Colonic mucosa (tissue), 4 donors: ENCODE measurements around the gene ERCC1. TPM values are rescaled to one million over a fixed set of nuclear protein-coding genes. Genes with fewer than 3 reads are reported as not detected.
A peak's percentile ranks its signal among the peaks of the same experiment; 100 is the strongest.

Source experiments
- DNase-seq: peaks from one replicate; pipeline ENCODE4 v3.0.0-alpha.2; 2020
- H3K27ac ChIP-seq: fragments of 200-600 bp; one replicate; pipeline ENCODE4 v1.8.0; 2021
- H3K27me3 ChIP-seq: fragments of 200-600 bp; one replicate; pipeline ENCODE4 v1.8.0; 2021
- H3K36me3 ChIP-seq: fragments of 200-600 bp; one replicate; pipeline ENCODE4 v1.8.0; 2021
- H3K4me1 ChIP-seq: fragments of 200-600 bp; one replicate; pipeline ENCODE4 v1.8.0; 2021; ENCODE audit warnings: mild to moderate bottlenecking
- H3K4me3 ChIP-seq: fragments of 200-600 bp; one replicate; pipeline ENCODE4 v1.8.0; 2021
- H3K9ac ChIP-seq, 2 donors: one replicate each; pipeline ENCODE4 v1.7.0; 2013; ENCODE audit warnings: control low read depth in 2 of 2, low read depth in 2 of 2, low read length in 2 of 2
- H3K9me3 ChIP-seq: fragments of 200-600 bp; one replicate; pipeline ENCODE4 v1.8.0; 2021
- intact Hi-C: fragments of 100-400 bp; cut with DNase I; formaldehyde crosslinking; loops from one replicate; pipeline ENCODE4 v1.14.1; 2022
- total RNA-seq, 2 donors: library from RNA; stranded (reverse); fragmentation: NEBNext Ultra II Directional in 1 of 2; extraction: Animal tissue kit (Norgen Biotek cat#: 25700) in 1 of 2; gene quantifications; one replicate each; pipeline ENCODE4 v1.2.1, GENCODE V29; 2021
- TF ChIP-seq, protein P1 (sequence below): fragments of 200-600 bp; IDR thresholded peaks from one replicate; pipeline ENCODE4 v1.8.0; 2022; ENCODE audit warnings: antibody characterized with exemption, mild to moderate bottlenecking
- donor health status: healthy.
- donor health status: DM: no; HTN: no; CAD: no.
- donor health status: DM: no; HTN: no; CAD: no.

The ERCC1 gene
- total RNA-seq, 2 donors from 2014 or later: 30.0 to 37.3 TPM

DNA sequence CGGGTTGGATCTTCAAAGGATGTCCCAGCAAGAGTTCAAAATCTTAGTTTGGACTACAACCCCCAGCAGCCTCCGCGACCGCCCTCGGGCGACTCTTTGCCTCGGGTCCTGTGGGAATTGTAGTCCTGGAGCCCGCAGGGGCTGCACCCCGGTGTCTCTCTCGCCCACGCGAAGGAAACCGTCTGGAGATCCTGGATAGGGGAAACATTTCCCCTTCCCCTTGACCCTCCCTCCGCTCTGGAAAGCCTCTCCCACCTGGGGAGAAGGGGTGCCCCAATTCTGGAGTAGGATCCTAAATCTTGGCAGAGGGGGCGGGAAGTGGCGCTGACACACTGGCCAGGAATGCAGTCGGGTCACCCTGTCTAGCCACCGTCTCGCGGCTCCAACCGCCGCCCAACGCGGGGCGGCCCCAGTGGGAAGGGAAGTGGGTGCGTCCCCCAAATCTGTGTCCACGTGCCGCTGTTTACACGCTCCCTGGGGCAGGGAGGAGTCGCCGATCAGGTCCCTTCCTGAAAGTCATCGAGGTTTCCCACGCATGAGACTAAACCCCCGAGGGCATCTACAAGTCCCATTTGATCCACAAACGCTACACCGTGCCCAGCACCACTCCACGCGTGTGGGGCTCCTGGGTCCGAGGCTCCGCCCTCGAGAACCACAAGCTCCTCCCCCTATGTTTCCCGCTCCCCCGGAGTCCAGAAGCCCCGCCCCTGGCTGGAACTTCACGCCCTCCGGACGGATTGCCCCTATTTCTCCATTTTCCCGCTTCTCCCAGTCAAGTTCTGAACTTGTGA, 18.1 kb downstream of the ERCC1 start:
- TF ChIP-seq, protein P1, sequence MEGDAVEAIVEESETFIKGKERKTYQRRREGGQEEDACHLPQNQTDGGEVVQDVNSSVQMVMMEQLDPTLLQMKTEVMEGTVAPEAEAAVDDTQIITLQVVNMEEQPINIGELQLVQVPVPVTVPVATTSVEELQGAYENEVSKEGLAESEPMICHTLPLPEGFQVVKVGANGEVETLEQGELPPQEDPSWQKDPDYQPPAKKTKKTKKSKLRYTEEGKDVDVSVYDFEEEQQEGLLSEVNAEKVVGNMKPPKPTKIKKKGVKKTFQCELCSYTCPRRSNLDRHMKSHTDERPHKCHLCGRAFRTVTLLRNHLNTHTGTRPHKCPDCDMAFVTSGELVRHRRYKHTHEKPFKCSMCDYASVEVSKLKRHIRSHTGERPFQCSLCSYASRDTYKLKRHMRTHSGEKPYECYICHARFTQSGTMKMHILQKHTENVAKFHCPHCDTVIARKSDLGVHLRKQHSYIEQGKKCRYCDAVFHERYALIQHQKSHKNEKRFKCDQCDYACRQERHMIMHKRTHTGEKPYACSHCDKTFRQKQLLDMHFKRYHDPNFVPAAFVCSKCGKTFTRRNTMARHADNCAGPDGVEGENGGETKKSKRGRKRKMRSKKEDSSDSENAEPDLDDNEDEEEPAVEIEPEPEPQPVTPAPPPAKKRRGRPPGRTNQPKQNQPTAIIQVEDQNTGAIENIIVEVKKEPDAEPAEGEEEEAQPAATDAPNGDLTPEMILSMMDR: no peak
- Histone ChIP-seq H3K4me3 (peak overlapping the region; percentile 81), H3K4me1 (peaks cover 20% of the 10 kb centered on the region), H3K9ac (peak overlapping the region; percentile 69 to 86), H3K27me3 (no peaks in the 10 kb centered on the region), H3K27ac (peak overlapping the region; percentile 89), H3K36me3 (no peaks in the 10 kb centered on the region), H3K9me3 (no peaks in the 10 kb centered on the region)
- DNase-seq: peak; percentile 94
- intact Hi-C loops: no loop called here

- Histone ChIP-seq H3K4me1 (peaks cover 20% of the 10 kb centered on the region), H3K4me3 (peak within 1 kb of the TSS; percentile 81), H3K9ac (peak within 1 kb of the TSS; percentile 81 to 88), H3K27me3 (no peaks in the 10 kb centered on the region), H3K36me3 (no peaks in the 10 kb centered on the region), H3K9me3 (no peaks in the 10 kb centered on the region), H3K27ac (peak within 1 kb of the TSS; percentile 89)
- peak; percentile 92 for DNase-seq
- intact Hi-C loops: no loop called here
- TF ChIP-seq, protein P1: no peak
Observed at GRCh38 chr19:45404557-45405434, 18.9 kb downstream of the ERCC1 start, which contains the start of gene PPP1R13L. Gene PPP1R13L, minus strand, starts transcription at chr19:45405069. Its CDS starts 6,751 bp downstream, at chr19:45398318.

GRCh38 chr19:45403781-45404556, 19.7 kb downstream of the ERCC1 start:
- peak overlapping the region; percentile 89 for H3K27ac ChIP-seq
- intact Hi-C loops: no loop called here
- peak overlapping the region; percentile 81 for H3K4me3 ChIP-seq
- DNase-seq: peak; percentile 82
- H3K27me3 ChIP-seq: no peaks in the 10 kb centered on the region
- no peaks in the 10 kb centered on the region for H3K9me3 ChIP-seq
- TF ChIP-seq, protein P1: peak; percentile 41
- no peaks in the 10 kb centered on the region for H3K36me3 ChIP-seq
- peaks cover 20% of the 10 kb centered on the region for H3K4me1 ChIP-seq
- H3K9ac ChIP-seq: peak overlapping the region; percentile 81 to 88

- peaks cover 20% of the 10 kb centered on the region for H3K4me1 ChIP-seq
- no peak overlapping the region for H3K4me3 ChIP-seq
- H3K9ac ChIP-seq: peak overlapping the region in 1 of 2 donors; percentile 16
- H3K36me3 ChIP-seq: no peaks in the 10 kb centered on the region
- TF ChIP-seq, protein P1: no peak
- no peak overlapping the region for H3K27ac ChIP-seq
- intact Hi-C loops: no loop called here
- DNase-seq: no peak
- no peaks in the 10 kb centered on the region for H3K27me3 ChIP-seq
- H3K9me3 ChIP-seq: no peaks in the 10 kb centered on the region
Observed at GRCh38 chr19:45403272-45403671, 20.4 kb downstream of the ERCC1 start.
